Spleen (tissue), 7 donors: ENCODE results near the gene USP17L11.
"Not testable (repeated sequence)": the region's sequence is repeated elsewhere in the genome, so short reads cannot be mapped to it uniquely, and the experiment has no call there.

Experiments
- POLR2A ChIP-seq, 3 donors: fragments of 450-650 bp; IDR thresholded peaks; one replicate each; pipeline ENCODE4 v1.5.1; 2017; ENCODE audit warnings: antibody characterized with exemption in 3 of 3, mild to moderate bottlenecking in 1 of 3
- TF ChIP-seq, protein P1 (sequence below), 11 experiments: fragments of 200-600 bp in 7 of 11; fragments of 450-650 bp in 4 of 11; sonication (generic) in 4 of 11; IDR thresholded peaks in 8 of 11; conservative IDR thresholded peaks in 3 of 11; 1 replicate in 7 of 11; 2 replicates in 4 of 11; pipeline versions ENCODE4 v1.4.0 to v1.8.0; 2016 to 2021; ENCODE audit warnings: antibody characterized with exemption in 11 of 11, inconsistent platforms in 4 of 11, mild to moderate bottlenecking in 1 of 11
- donor health status: DM: no; HTN: no; CAD: no; lungs with moderate emphysema.
- donor health status: DM: no; HTN: no; CAD: no.
- donor health status: DM: no; HTN: no; CAD: no.

DNA sequence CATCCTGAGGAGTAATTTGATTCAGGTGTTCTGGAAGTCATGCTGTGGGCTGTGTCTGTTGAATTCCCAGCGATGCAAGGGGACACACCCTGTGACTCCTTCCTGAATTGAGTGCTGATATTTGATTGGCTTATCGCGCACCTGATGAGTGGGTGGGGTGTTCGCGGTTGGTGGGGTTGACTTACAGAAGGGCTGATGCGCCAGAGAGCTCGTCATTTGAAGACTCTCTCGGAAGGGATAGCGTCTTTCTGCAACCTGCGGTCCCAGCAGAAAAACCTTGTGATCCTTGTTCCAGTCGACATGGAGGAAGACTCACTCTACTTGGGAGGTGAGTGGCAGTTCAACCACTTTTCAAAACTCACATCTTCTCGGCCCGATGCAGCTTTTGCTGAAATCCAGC lies 37.9 kb downstream of the USP17L11 start, which contains the start of gene USP17L19:
- TF ChIP-seq, protein P1, sequence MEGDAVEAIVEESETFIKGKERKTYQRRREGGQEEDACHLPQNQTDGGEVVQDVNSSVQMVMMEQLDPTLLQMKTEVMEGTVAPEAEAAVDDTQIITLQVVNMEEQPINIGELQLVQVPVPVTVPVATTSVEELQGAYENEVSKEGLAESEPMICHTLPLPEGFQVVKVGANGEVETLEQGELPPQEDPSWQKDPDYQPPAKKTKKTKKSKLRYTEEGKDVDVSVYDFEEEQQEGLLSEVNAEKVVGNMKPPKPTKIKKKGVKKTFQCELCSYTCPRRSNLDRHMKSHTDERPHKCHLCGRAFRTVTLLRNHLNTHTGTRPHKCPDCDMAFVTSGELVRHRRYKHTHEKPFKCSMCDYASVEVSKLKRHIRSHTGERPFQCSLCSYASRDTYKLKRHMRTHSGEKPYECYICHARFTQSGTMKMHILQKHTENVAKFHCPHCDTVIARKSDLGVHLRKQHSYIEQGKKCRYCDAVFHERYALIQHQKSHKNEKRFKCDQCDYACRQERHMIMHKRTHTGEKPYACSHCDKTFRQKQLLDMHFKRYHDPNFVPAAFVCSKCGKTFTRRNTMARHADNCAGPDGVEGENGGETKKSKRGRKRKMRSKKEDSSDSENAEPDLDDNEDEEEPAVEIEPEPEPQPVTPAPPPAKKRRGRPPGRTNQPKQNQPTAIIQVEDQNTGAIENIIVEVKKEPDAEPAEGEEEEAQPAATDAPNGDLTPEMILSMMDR (IDR thresholded peaks at IDR 0.05 in 8 of 11, conservative IDR thresholded peaks at IDR 0.05 in 3 of 11) = not testable (repeated sequence)
- TF ChIP-seq POLR2A (IDR thresholded peaks at IDR 0.05) = not testable (repeated sequence)
